ENCODE data around the gene RDH5.

- TF ChIP-seq CTCF (conservative IDR thresholded peaks at IDR 0.05; ENCODE audit: low read depth, low read length) (no peak), EZH2 (IDR thresholded peaks at IDR 0.05; ENCODE audit: borderline replicate concordance, low read depth, low read length, poor library complexity, severe bottlenecking) (no peak)
Observed at GRCh38 chr12:55683676-55684075, 36.5 kb upstream of the RDH5 start.

Measured in A673 (cell line).